Ovary (tissue), 9 donors: Measurements from ENCODE around the gene C1QTNF9. TPM values are rescaled to one million over a fixed set of nuclear protein-coding genes. Genes with fewer than 3 reads are reported as not detected.
"Not testable (repeated sequence)": the region's sequence is repeated elsewhere in the genome, so short reads cannot be mapped to it uniquely, and the experiment has no call there.

Source experiments
- DNase-seq, 5 donors: peaks; one replicate each; pipeline ENCODE4 v3.0.0-alpha.2; 2019 to 2020
- H3K27ac ChIP-seq, 2 donors: fragments of 200-600 bp; one replicate each; pipeline versions ENCODE4 v1.5.1 to v1.8.0; 2019 to 2022
- H3K27me3 ChIP-seq: fragments of 200-600 bp; one replicate; pipeline ENCODE4 v1.8.0; 2022
- H3K36me3 ChIP-seq: fragments of 200-600 bp; sonication (generic); one replicate; pipeline ENCODE4 v1.5.1; 2019
- H3K4me1 ChIP-seq: one replicate; pipeline ENCODE4 v1.8.1; 2013; ENCODE audit warnings: mild to moderate bottlenecking, moderate library complexity; ENCODE audit not compliant: insufficient read depth
- H3K4me3 ChIP-seq: fragments of 200-600 bp; sonication (generic); one replicate; pipeline ENCODE4 v1.5.1; 2017
- H3K9me3 ChIP-seq, 2 donors: fragments of 200-600 bp in 1 of 2; sonication (generic) in 1 of 2; one replicate each; pipeline versions ENCODE4 v1.5.1 to v1.8.1; 2013 to 2019; ENCODE audit warnings: mild to moderate bottlenecking in 1 of 2, moderate library complexity in 1 of 2
- EP300 ChIP-seq: sonication (generic); formaldehyde crosslinking; IDR thresholded peaks from one replicate; pipeline ENCODE4 v1.6.1; 2017; ENCODE audit warnings: antibody characterized with exemption
- POLR2A ChIP-seq: fragments of 450-650 bp; IDR thresholded peaks from one replicate; pipeline ENCODE4 v1.6.1; 2017; ENCODE audit warnings: antibody characterized with exemption, mild to moderate bottlenecking, moderate library complexity
- WGBS, 3 donors: extraction: QIAGEN DNeasy Blood & Tissue Kit in 1 of 3; methylation state at CpG; one replicate each; pipeline versions ENCODE4 v1.1.5 to v1.1.7; 2013 to 2017; 5-methylcytosine and 5-hydroxymethylcytosine counted together
- intact Hi-C, 4 donors: fragments of 100-400 bp; cut with DNase I; formaldehyde crosslinking; loops; one replicate each; pipeline versions ENCODE4 v1.11.0 to v1.15.1; 2022 to 2023
- polyA plus RNA-seq, 2 donors: library from polyadenylated mRNA; stranded (reverse); fragments of 200-250 nt in 1 of 2; fragments of 350-450 nt in 1 of 2; fragmentation: Illumina TruSeq in 1 of 2; extraction: RNeasy Lipid Tissue Mini Kit (QIAGEN cat#74804) in 1 of 2; gene quantifications; one replicate each; pipeline ENCODE4 v1.2.3, GENCODE V29; 2013 to 2014
- total RNA-seq, 7 donors: library from RNA; depleted of rRNA in 2 of 7; stranded (reverse); fragments of >200 nt in 2 of 7; fragmentation: NEBNext Ultra II Directional in 3 of 7; extraction: Animal tissue kit (Norgen Biotek cat#: 25700) in 3 of 7; gene quantifications; one replicate each; pipeline versions ENCODE4 v1.1.0 to v1.2.4, GENCODE V29; 2016 to 2023
- TF ChIP-seq, protein P1 (sequence below), 3 donors: fragments of 450-650 bp in 2 of 3; fragments of 200-600 bp in 1 of 3; IDR thresholded peaks; one replicate each; pipeline versions ENCODE4 v1.5.1 to v1.8.0; 2016 to 2022; ENCODE audit warnings: antibody characterized with exemption in 3 of 3, mild to moderate bottlenecking in 1 of 3
- donor health status: DM: no; HTN: no; CAD: no; lungs with moderate emphysema.
- donor health status: DM: no; HTN: no; CAD: no.
- donor health status: Bipolar disorder and iron deficiency.
- donor health status: DM: yes; HTN: yes; CAD: no.
- donor health status: DM: no; HTN: no; CAD: no.
- donor health status: DM: yes; HTN: yes; CAD: no.

The C1QTNF9 gene
- total and polyA plus RNA-seq, 9 donors = 0.12 to 1.6 (median 0.25) TPM; not detected in 3

DNA sequence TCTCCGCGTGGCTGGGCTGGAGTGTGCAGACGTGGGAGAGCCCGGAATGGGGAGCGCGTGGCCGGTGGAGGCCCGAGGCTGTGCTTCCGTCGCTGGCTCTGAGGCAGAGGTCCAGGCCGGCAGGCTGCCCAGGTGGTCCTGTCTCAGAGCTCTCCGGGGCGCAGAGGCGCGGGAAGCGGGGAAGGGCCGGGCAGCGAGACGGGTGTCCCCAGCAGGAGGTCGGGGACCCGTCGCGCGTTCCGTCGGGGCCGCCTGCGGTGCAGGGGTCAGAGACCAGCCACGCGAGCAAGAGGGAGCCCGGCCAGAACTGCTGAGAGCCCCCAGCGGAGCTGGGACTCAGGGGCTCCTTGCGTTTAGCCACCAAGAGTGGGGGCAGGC is 1.3 kb upstream of the C1QTNF9 start:
- TF ChIP-seq POLR2A (no peak), EP300 (no peak)
- TF ChIP-seq, protein P1, sequence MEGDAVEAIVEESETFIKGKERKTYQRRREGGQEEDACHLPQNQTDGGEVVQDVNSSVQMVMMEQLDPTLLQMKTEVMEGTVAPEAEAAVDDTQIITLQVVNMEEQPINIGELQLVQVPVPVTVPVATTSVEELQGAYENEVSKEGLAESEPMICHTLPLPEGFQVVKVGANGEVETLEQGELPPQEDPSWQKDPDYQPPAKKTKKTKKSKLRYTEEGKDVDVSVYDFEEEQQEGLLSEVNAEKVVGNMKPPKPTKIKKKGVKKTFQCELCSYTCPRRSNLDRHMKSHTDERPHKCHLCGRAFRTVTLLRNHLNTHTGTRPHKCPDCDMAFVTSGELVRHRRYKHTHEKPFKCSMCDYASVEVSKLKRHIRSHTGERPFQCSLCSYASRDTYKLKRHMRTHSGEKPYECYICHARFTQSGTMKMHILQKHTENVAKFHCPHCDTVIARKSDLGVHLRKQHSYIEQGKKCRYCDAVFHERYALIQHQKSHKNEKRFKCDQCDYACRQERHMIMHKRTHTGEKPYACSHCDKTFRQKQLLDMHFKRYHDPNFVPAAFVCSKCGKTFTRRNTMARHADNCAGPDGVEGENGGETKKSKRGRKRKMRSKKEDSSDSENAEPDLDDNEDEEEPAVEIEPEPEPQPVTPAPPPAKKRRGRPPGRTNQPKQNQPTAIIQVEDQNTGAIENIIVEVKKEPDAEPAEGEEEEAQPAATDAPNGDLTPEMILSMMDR (IDR thresholded peaks at IDR 0.05) = no peak
- Histone ChIP-seq H3K27me3 (no peaks in the 10 kb centered on the region), H3K36me3 (no peaks in the 10 kb centered on the region), H3K9me3 (no peaks in the 10 kb centered on the region), H3K4me1 (no peaks in the 10 kb centered on the region), H3K27ac (no peak overlapping the region), H3K4me3 (no peak overlapping the region)
- intact Hi-C loops = no loop called here
- 89 to 94% (median 89%) methylated on average over 33 of the region's 33 CpGs for WGBS, 3 donors
- peak in 1 of 5 donors; percentile 35 for DNase-seq

DNA sequence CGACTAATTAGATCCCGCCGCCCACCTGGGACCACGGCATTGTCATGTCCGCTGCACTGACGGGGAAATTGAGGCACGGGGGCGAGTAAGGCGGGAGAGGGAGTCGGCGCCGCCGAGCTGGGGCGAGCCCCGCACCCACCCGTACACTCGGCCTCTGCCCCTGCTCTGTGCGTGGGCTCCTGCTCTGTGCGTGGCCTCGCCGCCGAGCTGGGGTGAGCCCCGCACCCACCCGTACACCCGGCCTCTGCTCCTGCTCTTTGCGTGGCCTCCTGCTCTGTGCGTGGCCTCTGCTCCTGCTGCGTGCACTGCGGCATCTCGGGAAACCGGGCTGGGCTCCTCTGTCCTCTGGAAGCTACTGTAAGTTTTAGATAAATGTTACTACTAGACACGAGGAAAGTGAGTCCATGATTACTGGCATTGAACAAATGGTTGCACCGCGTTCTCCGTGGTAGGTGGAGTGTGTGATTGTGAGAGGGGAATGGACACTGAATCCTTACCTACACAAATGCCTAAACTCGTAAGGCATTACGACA is 826 bp upstream of the C1QTNF9 start:
- DNase-seq = no peak
- TF ChIP-seq EP300 (no peak), POLR2A (no peak)
- TF ChIP-seq, protein P1 (IDR thresholded peaks at IDR 0.05) = no peak
- Histone ChIP-seq H3K27me3 (no peaks in the 10 kb centered on the region), H3K4me1 (no peaks in the 10 kb centered on the region), H3K36me3 (no peaks in the 10 kb centered on the region), H3K9me3 (no peaks in the 10 kb centered on the region), H3K4me3 (no peak overlapping the region), H3K27ac (no peak overlapping the region)
- intact Hi-C loops = no loop called here
- WGBS, 3 donors = 89 to 92% (median 90%) methylated on average over 37 of the region's 37 CpGs

DNA sequence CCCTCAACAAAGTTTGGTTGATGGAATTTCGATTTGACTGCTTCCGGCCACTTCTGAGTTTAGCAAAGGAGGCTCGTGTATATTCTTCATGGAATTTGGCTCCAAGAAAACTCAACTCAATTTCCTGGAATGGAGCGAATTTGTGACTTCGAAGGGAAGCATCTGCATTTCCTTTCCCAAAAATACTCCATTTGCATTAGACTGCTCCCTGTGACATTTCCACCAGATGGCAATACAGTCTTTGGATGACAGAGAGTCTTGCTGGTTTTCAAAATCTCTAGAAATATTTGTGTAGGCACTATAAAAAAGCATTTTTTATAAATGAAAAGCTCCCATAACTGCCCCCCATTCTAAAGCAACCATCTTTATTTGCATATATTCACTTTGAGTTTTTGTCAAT is 4.1 kb downstream of the C1QTNF9 start:
- no peaks in the 10 kb centered on the region for H3K27me3 ChIP-seq
- no peak for TF ChIP-seq POLR2A
- TF ChIP-seq, protein P1 (IDR thresholded peaks at IDR 0.05) = no peak
- TF ChIP-seq EP300 = no peak
- intact Hi-C loops = no loop called here
- H3K36me3 ChIP-seq = no peaks in the 10 kb centered on the region
- no peak for DNase-seq
- no peak overlapping the region for H3K27ac ChIP-seq
- H3K9me3 ChIP-seq = no peaks in the 10 kb centered on the region
- H3K4me1 ChIP-seq = no peaks in the 10 kb centered on the region
- WGBS, 3 donors = 7 to 17% (median 15%) methylated on average over 5 of the region's 5 CpGs
- no peak overlapping the region for H3K4me3 ChIP-seq

DNA sequence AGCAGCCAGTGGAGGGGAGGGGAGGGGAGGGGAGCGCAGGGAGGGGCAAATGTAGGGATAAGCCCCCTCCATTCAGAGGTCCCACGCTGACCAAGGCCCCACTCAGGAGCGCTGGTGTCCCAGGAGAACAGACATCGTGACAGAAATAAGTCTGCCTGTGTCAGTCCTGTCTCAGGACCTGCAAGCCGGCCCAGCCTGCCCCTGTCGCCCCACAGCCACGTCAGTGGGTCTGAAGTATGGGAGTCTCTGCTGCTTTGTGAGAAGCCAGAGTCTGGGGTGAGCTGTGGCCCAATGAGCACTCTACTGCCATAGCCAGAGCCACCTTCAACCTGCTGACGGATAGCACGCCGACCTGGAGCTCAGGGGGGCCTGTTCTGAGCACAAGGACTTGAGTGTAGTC is 8.5 kb downstream of the C1QTNF9 start:
- H3K36me3 ChIP-seq, DNase-seq, H3K9me3 ChIP-seq, H3K27me3 ChIP-seq, H3K4me1 ChIP-seq, intact Hi-C loops, H3K27ac ChIP-seq, H3K4me3 ChIP-seq: not testable (repeated sequence)
- 83 to 91% (median 88%) methylated on average over 9 to 10 of the region's 10 CpGs for WGBS, 3 donors

DNA sequence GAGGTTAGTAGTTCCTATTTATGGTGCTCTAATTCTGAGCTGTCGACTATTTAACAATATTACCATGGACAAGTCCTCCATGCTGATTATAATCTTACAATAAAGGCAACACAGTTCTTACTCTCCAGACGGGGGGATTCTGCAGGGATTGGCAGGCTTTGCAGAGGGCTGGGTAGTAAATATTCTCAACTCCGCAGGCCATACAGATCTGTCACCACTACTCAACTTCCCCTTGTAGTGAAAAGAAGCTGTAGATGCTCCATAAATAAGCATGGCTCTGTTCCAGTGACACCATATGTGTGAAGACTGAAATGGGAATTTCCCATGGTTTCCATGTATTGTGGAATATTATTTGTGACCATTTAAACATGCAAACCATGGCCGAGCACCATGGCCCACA is 9.5 kb downstream of the C1QTNF9 start:
- H3K4me1 ChIP-seq, H3K9me3 ChIP-seq, H3K4me3 ChIP-seq, DNase-seq, H3K36me3 ChIP-seq, H3K27me3 ChIP-seq, intact Hi-C loops, H3K27ac ChIP-seq: not testable (repeated sequence)
- WGBS, 3 donors = 73 to 87% (median 80%) methylated on average over 4 of the region's 4 CpGs

DNA sequence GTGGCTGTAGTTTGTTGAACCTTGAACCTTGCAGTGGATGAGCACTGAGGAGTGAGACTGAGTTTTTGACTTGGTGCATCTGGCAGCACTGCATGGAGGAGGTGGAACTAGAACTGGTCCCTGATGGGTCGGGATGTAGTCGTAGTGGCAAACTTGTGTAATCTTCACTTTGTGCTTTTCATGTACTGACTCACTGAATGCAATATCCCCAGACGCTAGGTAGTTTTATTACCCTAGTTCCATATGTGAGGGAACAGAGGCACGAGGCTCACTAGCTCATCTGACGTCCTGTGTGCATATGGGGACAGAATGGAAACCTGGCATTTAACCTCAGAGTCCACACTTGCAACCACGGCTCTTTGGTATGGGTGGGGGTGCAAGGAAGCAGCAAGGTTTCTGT is 10.3 kb downstream of the C1QTNF9 start:
- H3K4me1 ChIP-seq, DNase-seq, intact Hi-C loops, H3K27me3 ChIP-seq, H3K36me3 ChIP-seq, H3K9me3 ChIP-seq, H3K27ac ChIP-seq, H3K4me3 ChIP-seq: not testable (repeated sequence)
- 90 to 92% (median 91%) methylated on average over 6 of the region's 6 CpGs for WGBS, 3 donors

DNA sequence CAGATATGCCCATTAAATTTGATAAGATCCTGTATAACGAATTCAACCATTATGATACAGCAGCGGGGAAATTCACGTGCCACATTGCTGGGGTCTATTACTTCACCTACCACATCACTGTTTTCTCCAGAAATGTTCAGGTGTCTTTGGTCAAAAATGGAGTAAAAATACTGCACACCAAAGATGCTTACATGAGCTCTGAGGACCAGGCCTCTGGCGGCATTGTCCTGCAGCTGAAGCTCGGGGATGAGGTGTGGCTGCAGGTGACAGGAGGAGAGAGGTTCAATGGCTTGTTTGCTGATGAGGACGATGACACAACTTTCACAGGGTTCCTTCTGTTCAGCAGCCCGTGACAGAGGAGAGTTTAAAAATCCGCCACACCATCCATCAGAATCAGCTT is 12.0 kb downstream of the C1QTNF9 start:
- 93 to 95% (median 95%) methylated on average over 8 of the region's 8 CpGs for WGBS, 3 donors
- H3K4me1 ChIP-seq, H3K27me3 ChIP-seq, DNase-seq, H3K9me3 ChIP-seq, intact Hi-C loops, H3K4me3 ChIP-seq, H3K36me3 ChIP-seq, H3K27ac ChIP-seq: not testable (repeated sequence)

DNA sequence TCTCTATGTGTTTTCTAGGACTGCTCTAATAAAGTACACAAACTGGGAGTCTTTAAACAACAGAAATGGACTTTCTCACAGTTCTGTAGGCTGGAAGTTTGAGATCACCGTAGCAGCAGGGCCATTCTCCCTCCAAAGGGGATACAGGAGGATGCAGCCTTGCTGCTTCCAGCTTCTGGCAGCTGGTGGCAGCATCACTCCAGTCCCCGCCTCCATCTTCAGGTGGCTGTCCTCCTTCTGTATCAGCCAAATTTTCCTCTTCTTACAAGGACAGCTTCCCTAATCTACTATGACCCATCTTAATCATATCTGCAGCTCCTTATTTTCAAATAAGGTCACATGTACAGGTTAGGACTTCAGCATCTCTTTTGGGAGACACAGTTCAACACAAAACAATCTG is 13.1 kb downstream of the C1QTNF9 start:
- H3K27ac ChIP-seq, H3K9me3 ChIP-seq, H3K4me3 ChIP-seq, H3K27me3 ChIP-seq, intact Hi-C loops, H3K36me3 ChIP-seq, H3K4me1 ChIP-seq, DNase-seq: not testable (repeated sequence)
- 65 to 75% (median 66%) methylated on average over 2 of the region's 2 CpGs for WGBS, 3 donors
